GM12891 (cell line): ENCODE measurements around the gene SMIM10L2A.
"Not testable (repeated sequence)": the region's sequence is repeated elsewhere in the genome, so short reads cannot be mapped to it uniquely, and the experiment has no call there.

ENCODE experiments used
- PAX5 ChIP-seq: IDR thresholded peaks from 2 replicates; pipeline ENCODE4 v1.6.1; 2011; ENCODE audit warnings: low read length, moderate library complexity, mild to moderate bottlenecking; ENCODE audit not compliant: insufficient read depth, severe bottlenecking
- POLR2A ChIP-seq: IDR thresholded peaks from 2 replicates; pipeline ENCODE4 v1.6.1; 2011; ENCODE audit warnings: low read depth, low read length, control low read depth

GRCh38 chrX:135422810-135423168 is 1.0 kb downstream of the SMIM10L2A start:
- not testable (repeated sequence) for TF ChIP-seq POLR2A, PAX5
